ENCODE measurements around the gene HOXC11.

Gene HOXC11

DNA sequence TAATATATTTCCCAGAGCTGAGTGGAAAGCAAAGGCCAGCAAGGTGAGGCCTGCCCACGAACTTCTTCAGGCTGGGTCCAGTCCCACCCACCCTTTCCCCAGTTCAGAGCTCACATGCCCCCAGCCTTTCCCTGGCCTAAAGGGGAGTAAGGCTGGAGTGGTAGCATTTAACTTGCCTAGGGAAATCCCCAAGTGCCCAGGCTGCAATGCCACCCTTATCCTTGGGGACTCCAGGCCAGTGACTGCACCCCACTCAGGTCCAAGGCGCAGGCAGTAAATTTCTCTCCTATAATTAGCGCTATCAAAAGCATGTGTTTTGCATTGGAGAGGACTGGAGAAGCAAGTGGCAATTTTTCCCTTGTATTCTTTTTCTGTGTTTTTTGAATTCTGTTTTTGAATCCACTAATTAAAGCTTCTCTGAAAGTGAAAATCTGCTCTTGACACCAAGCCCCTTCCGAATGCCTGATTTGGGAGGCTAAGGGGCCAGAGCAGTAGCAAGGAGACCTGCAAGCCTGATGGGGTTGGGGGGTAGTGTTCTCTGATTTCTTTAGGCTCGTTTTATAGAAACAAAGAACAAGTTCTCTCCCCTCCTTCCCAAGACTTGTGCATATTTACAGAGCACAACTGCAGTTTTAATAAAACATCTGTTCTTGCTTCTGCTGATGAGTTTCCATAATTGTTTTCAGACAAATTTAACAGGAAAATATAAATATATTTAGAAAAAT, 51.8 kb downstream of the HOXC11 start:
- DNase-seq (ENCODE audit: low spot score), result no peak

DNA sequence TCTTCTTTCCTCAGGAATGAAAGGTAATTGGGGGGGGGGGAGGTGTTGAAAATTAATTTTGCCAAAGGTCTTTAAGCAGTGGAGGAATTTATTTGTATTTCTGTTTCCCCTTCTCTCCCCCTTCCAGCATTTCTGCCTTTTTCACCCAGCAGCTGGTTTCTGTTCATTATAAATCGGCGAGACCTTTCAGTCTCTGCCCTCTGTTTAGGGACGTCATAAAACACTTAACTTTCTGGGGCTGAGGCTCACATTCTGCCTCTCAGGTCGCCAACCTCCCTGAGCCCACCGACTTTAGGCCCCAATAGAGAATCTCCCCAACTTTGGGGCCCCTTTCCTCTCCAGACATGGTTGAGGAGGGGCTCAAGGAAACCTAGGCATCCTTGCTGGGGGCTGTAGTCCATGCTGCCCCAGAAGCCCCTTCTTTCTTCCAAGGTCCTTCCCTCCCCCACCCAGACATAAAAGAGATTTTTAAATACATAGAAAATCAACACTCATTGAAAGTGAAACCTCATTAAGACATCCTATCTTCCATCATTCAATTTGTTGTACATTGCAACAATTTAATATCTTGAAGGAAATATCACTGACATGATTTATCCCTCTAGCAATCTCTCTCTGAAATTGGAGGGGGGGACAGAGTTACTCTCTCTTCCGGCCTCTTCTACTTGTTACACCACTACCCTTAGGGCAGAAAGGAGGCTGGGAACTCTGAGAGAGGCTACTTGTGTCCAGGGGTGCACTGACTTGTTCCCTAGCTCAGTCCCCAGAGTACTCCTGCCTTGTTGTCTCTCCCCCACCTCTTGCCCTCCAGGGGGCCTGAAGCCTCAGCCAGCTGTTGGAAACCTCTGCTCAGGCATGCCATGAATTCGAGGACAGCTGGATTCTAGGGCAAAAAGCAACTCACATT, 52.8 kb downstream of the HOXC11 start:
- DNase-seq (ENCODE audit: low spot score), result no peak

DNA sequence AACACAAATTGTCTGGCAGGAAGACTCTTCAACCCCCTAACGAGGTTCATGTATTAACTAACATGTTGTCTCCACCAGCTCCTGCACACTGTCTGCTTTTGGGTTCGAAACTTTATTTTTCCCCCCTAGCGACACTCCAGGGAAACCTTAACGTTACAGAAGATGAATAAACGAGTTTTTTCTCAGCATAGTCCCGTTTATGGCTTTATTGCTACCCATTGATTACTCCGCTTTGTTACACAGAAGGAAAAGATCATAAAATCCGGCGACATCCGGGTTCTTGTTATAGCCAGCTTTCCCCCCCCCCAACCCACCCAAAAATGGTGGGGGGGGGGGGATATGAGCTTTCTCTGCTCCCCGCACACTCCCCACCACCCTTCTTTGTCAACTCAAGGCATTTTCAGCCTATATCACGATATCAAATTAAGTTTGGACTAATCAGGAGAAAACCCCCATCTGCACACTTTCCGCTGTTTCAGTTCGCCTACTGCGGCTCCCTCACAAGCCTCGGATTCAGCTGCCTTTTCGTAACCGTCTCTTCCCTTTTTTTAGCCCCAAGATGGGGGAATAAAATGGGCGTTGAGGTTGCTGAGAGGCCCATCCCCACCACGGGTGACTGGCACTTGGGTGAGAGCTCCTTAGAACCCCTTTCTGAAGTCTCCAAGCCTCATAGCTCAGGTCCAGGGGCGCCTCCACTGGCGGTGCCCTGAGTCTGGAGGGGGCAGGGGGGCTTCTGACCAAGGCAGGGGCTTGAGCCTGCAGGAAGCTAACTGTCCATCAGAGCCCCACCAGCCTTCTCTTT, 53.9 kb downstream of the HOXC11 start:
- DNase-seq (ENCODE audit: low spot score), result no peak
